ENCODE data around the gene CPED1.

Gene CPED1

DNA sequence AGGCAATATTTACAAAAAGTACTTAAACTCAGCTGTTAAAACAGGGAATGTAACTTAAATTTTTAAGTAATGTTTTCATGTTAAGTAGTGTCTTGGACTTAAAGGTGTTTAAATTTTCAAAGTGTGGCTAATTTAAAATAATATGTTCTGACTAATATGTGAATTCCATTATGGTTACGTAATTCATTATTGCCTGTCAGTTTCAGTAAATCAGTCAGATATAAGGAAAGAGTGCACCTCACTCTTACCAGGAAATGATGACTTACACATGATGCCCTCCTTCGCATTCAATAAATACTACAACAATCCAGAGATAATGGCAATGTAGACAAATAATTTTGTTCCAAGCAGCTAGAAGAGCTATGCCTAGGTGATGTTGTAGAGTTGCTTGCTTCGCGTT lies 271.3 kb downstream of the CPED1 start:
- H3K9ac ChIP-seq (ENCODE audit: insufficient read length), result no peak overlapping the region
- H3K36me3 ChIP-seq (ENCODE audit: insufficient read depth, low read length), result no peaks in the 10 kb centered on the region
- no peak for TF ChIP-seq EZH2 (IDR thresholded peaks at IDR 0.05)
- no peak for TF ChIP-seq FOXP2 (optimal IDR thresholded peaks at IDR 0.05; ENCODE audit: control extremely low read depth, extremely low read length, insufficient read depth)
- no peak overlapping the region for H3K27ac ChIP-seq
- DNase-seq (ENCODE audit: low read depth, low spot score), result no peak
- H3K4me3 ChIP-seq, result no peak overlapping the region
- H3K9me3 ChIP-seq (ENCODE audit: low read depth, low read length), result no peaks in the 10 kb centered on the region

GRCh38 chr7:121261207-121261884 lies 272.8 kb downstream of the CPED1 start:
- no peak for DNase-seq (ENCODE audit: low read depth, low spot score)
- Histone ChIP-seq H3K9me3 (ENCODE audit: low read depth, low read length) (no peaks in the 10 kb centered on the region), H3K27ac (no peak overlapping the region), H3K36me3 (ENCODE audit: insufficient read depth, low read length) (no peaks in the 10 kb centered on the region), H3K9ac (ENCODE audit: insufficient read length) (no peak overlapping the region), H3K4me3 (no peak overlapping the region)
- TF ChIP-seq POLR2AphosphoS5 (IDR thresholded peaks at IDR 0.05; ENCODE audit: borderline replicate concordance, low read depth, low read length) (no peak), FOXP2 (optimal IDR thresholded peaks at IDR 0.05; ENCODE audit: control extremely low read depth, extremely low read length, insufficient read depth) (no peak), EZH2 (IDR thresholded peaks at IDR 0.05) (no peak)

DNA sequence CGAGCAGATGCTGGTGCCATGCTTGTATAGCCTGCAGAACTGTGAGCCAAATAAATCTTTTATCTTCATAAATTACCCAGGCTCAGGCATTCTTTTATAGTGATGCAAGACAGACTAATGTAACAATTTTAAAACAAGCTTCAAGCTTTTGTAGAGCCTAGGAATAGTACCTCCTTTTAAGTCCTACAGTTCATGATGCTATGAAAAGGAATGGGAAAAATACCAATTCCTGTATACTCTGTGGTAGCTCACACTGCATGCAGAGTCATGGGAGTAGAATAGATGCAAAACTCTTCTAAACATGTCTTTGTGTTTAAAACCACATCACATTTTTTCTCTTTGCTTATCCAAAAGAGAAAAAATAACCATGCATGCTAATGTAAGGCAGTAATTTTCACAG lies 273.7 kb downstream of the CPED1 start:
- H3K36me3 ChIP-seq (ENCODE audit: insufficient read depth, low read length), result no peaks in the 10 kb centered on the region
- no peak overlapping the region for H3K4me3 ChIP-seq
- no peaks in the 10 kb centered on the region for H3K9me3 ChIP-seq (ENCODE audit: low read depth, low read length)
- no peak overlapping the region for H3K27ac ChIP-seq
- H3K9ac ChIP-seq (ENCODE audit: insufficient read length), result no peak overlapping the region
- no peak for TF ChIP-seq EZH2 (IDR thresholded peaks at IDR 0.05)
- no peak for TF ChIP-seq POLR2AphosphoS5 (IDR thresholded peaks at IDR 0.05; ENCODE audit: borderline replicate concordance, low read depth, low read length)
- no peak for TF ChIP-seq FOXP2 (optimal IDR thresholded peaks at IDR 0.05; ENCODE audit: control extremely low read depth, extremely low read length, insufficient read depth)
- DNase-seq (ENCODE audit: low read depth, low spot score), result no peak

DNA sequence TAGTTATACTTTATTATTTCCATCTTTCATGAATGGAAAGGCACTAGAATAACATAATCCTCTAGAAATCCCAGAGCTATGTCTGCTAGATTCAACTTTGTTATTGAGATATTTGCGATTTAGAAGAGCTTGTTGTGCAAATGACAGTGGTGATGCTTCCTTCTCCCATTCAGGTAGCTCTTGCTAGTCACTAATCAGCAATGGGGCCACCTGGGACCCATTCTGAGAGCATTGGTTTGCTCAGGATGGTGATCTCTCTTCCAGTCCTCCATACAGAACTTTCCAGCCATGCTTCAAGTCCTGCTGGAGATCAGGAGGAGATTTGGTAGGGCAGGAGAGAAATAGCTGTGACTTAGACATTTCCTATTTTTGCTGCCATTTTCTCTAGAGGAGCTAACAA lies 274.5 kb downstream of the CPED1 start:
- TF ChIP-seq EZH2 (IDR thresholded peaks at IDR 0.05) (no peak), FOXP2 (optimal IDR thresholded peaks at IDR 0.05; ENCODE audit: control extremely low read depth, extremely low read length, insufficient read depth) (no peak), POLR2AphosphoS5 (IDR thresholded peaks at IDR 0.05; ENCODE audit: borderline replicate concordance, low read depth, low read length) (no peak)
- H3K4me3 ChIP-seq, result no peak overlapping the region
- no peak for DNase-seq (ENCODE audit: low read depth, low spot score)
- no peaks in the 10 kb centered on the region for H3K9me3 ChIP-seq (ENCODE audit: low read depth, low read length)
- H3K36me3 ChIP-seq (ENCODE audit: insufficient read depth, low read length), result no peaks in the 10 kb centered on the region
- no peak overlapping the region for H3K9ac ChIP-seq (ENCODE audit: insufficient read length)
- H3K27ac ChIP-seq, result no peak overlapping the region

DNA sequence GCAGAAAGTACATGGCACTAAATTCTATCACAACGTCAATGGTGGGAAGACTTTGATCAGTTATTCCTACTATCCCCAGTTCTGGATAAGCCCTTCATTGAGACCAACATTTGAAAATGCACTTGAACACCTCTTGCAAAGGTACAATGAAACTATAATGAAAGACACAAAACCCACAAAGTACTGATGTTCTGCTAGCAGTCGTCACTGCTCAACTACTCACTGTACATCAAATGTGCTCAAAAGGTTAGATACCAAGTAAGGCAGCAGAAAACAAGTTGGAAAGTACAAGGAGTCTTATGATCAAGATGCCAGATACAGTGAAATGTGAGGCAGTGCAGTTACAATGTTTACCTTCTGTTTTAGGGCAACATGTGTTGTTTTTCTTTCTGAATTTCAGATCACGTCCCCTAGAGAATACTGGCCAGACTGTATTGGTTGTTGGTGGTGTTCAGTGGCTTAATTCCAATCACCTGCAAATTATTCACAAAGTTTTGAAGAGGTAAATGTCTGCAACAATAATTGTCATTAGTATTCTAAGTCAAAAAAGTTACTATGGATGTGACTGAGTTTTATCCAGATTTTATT lies 277.9 kb downstream of the CPED1 start:
- Histone ChIP-seq H3K9ac (ENCODE audit: insufficient read length) (no peak overlapping the region), H3K27ac (no peak overlapping the region), H3K4me3 (no peak overlapping the region), H3K36me3 (ENCODE audit: insufficient read depth, low read length) (no peaks in the 10 kb centered on the region), H3K9me3 (ENCODE audit: low read depth, low read length) (no peaks in the 10 kb centered on the region)
- TF ChIP-seq POLR2AphosphoS5 (IDR thresholded peaks at IDR 0.05; ENCODE audit: borderline replicate concordance, low read depth, low read length), result no peak
- TF ChIP-seq FOXP2 (optimal IDR thresholded peaks at IDR 0.05; ENCODE audit: control extremely low read depth, extremely low read length, insufficient read depth), result no peak
- no peak for TF ChIP-seq EZH2 (IDR thresholded peaks at IDR 0.05)
- DNase-seq (ENCODE audit: low read depth, low spot score), result no peak

- TF ChIP-seq FOXP2 (optimal IDR thresholded peaks at IDR 0.05; ENCODE audit: control extremely low read depth, extremely low read length, insufficient read depth) (no peak), EZH2 (IDR thresholded peaks at IDR 0.05) (no peak), POLR2AphosphoS5 (IDR thresholded peaks at IDR 0.05; ENCODE audit: borderline replicate concordance, low read depth, low read length) (no peak)
- no peak overlapping the region for H3K4me3 ChIP-seq
- no peaks in the 10 kb centered on the region for H3K36me3 ChIP-seq (ENCODE audit: insufficient read depth, low read length)
- H3K9me3 ChIP-seq (ENCODE audit: low read depth, low read length), result no peaks in the 10 kb centered on the region
- no peak overlapping the region for H3K27ac ChIP-seq
- H3K9ac ChIP-seq (ENCODE audit: insufficient read length), result no peak overlapping the region
- no peak for DNase-seq (ENCODE audit: low read depth, low spot score)
Measured at GRCh38 chr7:121267612-121268011, 279.1 kb downstream of the CPED1 start.

GRCh38 chr7:121269798-121270197 lies 281.3 kb downstream of the CPED1 start:
- no peak overlapping the region for H3K27ac ChIP-seq
- H3K4me3 ChIP-seq, result no peak overlapping the region
- no peaks in the 10 kb centered on the region for H3K9me3 ChIP-seq (ENCODE audit: low read depth, low read length)
- TF ChIP-seq FOXP2 (optimal IDR thresholded peaks at IDR 0.05; ENCODE audit: control extremely low read depth, extremely low read length, insufficient read depth) (no peak), POLR2AphosphoS5 (IDR thresholded peaks at IDR 0.05; ENCODE audit: borderline replicate concordance, low read depth, low read length) (no peak), EZH2 (IDR thresholded peaks at IDR 0.05) (no peak)
- H3K36me3 ChIP-seq (ENCODE audit: insufficient read depth, low read length), result no peaks in the 10 kb centered on the region
- H3K9ac ChIP-seq (ENCODE audit: insufficient read length), result no peak overlapping the region
- DNase-seq (ENCODE audit: low read depth, low spot score), result no peak

GRCh38 chr7:121271098-121271497 lies 282.6 kb downstream of the CPED1 start:
- Histone ChIP-seq H3K9me3 (ENCODE audit: low read depth, low read length) (no peaks in the 10 kb centered on the region), H3K4me3 (no peak overlapping the region), H3K27ac (no peak overlapping the region), H3K9ac (ENCODE audit: insufficient read length) (no peak overlapping the region), H3K36me3 (ENCODE audit: insufficient read depth, low read length) (no peaks in the 10 kb centered on the region)
- TF ChIP-seq FOXP2 (optimal IDR thresholded peaks at IDR 0.05; ENCODE audit: control extremely low read depth, extremely low read length, insufficient read depth) (no peak), POLR2AphosphoS5 (IDR thresholded peaks at IDR 0.05; ENCODE audit: borderline replicate concordance, low read depth, low read length) (no peak), EZH2 (IDR thresholded peaks at IDR 0.05) (no peak)
- DNase-seq (ENCODE audit: low read depth, low spot score), result no peak

DNA sequence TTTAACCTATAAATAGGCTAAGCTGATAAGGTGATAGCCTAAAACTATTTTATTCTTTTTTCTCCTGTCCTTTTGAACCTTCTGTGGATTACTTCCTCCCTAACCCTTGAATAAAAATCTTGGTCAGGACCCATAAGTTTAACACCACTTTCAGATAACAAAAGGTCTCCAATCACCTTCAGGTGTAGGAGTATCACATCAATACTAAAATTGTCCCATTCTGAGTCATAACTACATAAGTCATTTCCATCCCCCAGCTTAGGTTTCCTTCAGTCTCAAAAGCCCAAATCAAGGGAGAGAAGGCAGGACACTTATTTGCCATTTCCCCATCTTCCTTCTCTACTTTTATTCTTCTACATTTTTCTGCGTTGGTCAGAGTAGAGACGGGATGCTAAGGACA lies 283.4 kb downstream of the CPED1 start:
- no peak overlapping the region for H3K27ac ChIP-seq
- H3K9ac ChIP-seq (ENCODE audit: insufficient read length), result no peak overlapping the region
- H3K4me3 ChIP-seq, result no peak overlapping the region
- no peaks in the 10 kb centered on the region for H3K36me3 ChIP-seq (ENCODE audit: insufficient read depth, low read length)
- no peak for DNase-seq (ENCODE audit: low read depth, low spot score)
- TF ChIP-seq POLR2AphosphoS5 (IDR thresholded peaks at IDR 0.05; ENCODE audit: borderline replicate concordance, low read depth, low read length) (no peak), EZH2 (IDR thresholded peaks at IDR 0.05) (no peak), FOXP2 (optimal IDR thresholded peaks at IDR 0.05; ENCODE audit: control extremely low read depth, extremely low read length, insufficient read depth) (no peak)
- no peaks in the 10 kb centered on the region for H3K9me3 ChIP-seq (ENCODE audit: low read depth, low read length)
